ENCODE data around the gene IL36RN. TPM values are rescaled to one million over a fixed set of nuclear protein-coding genes. Genes with fewer than 3 reads are reported as not detected.

Gene IL36RN
- total and polyA plus RNA-seq, 9 donors: 0.16 to 5.0 TPM; not detected in 7

GRCh38 chr2:113060796-113061195, 1.8 kb downstream of the IL36RN start:
- H3K9me3 ChIP-seq (replicated peaks; ENCODE audit: control insufficient read depth, low read depth, low read length): no peaks in the 10 kb centered on the region
- no peak for DNase-seq
- WGBS (ENCODE audit: insufficient coverage): no CpG with 5 or more reads among the region's 1 CpG

GRCh38 chr2:113061241-113061640, 2.2 kb downstream of the IL36RN start:
- Histone ChIP-seq H3K9me3 (replicated peaks; ENCODE audit: control insufficient read depth, low read depth, low read length) (no peaks in the 10 kb centered on the region), H3K4me3 (ENCODE audit: low read length) (no peak overlapping the region), H3K27me3 (ENCODE audit: control insufficient read depth, insufficient read depth, low read length) (no peaks in the 10 kb centered on the region), H3K4me1 (ENCODE audit: control insufficient read depth, insufficient read depth, low read length) (no peaks in the 10 kb centered on the region), H3K27ac (ENCODE audit: low read length) (no peak overlapping the region), H3K36me3 (ENCODE audit: control insufficient read depth, insufficient read depth, low read length) (no peaks in the 10 kb centered on the region)
- WGBS (ENCODE audit: insufficient coverage): no CpG with 5 or more reads among the region's 2 CpGs
- no peak for DNase-seq

More at GRCh38 chr2:113060796-113061195, 1.8 kb downstream of the IL36RN start:
- H3K36me3 ChIP-seq (ENCODE audit: control insufficient read depth, insufficient read depth, low read length): no peaks in the 10 kb centered on the region
- no peak overlapping the region for H3K27ac ChIP-seq (ENCODE audit: low read length)
- H3K4me1 ChIP-seq (ENCODE audit: control insufficient read depth, insufficient read depth, low read length): no peaks in the 10 kb centered on the region
- no peak overlapping the region for H3K4me3 ChIP-seq (ENCODE audit: low read length)
- H3K27me3 ChIP-seq (ENCODE audit: control insufficient read depth, insufficient read depth, low read length): no peaks in the 10 kb centered on the region

GRCh38 chr2:113061896-113062770, 3.1 kb downstream of the IL36RN start:
- WGBS (ENCODE audit: insufficient coverage): 81% methylated on average over 7 of the region's 18 CpGs
- DNase-seq: no peak
- Histone ChIP-seq H3K36me3 (ENCODE audit: control insufficient read depth, insufficient read depth, low read length) (no peaks in the 10 kb centered on the region), H3K27me3 (ENCODE audit: control insufficient read depth, insufficient read depth, low read length) (no peaks in the 10 kb centered on the region), H3K4me3 (ENCODE audit: low read length) (no peak overlapping the region), H3K9me3 (replicated peaks; ENCODE audit: control insufficient read depth, low read depth, low read length) (no peaks in the 10 kb centered on the region), H3K27ac (ENCODE audit: low read length) (no peak overlapping the region), H3K4me1 (ENCODE audit: control insufficient read depth, insufficient read depth, low read length) (no peaks in the 10 kb centered on the region)

- Histone ChIP-seq H3K4me1 (ENCODE audit: control insufficient read depth, insufficient read depth, low read length) (no peaks in the 10 kb centered on the region), H3K4me3 (ENCODE audit: low read length) (no peak overlapping the region), H3K27me3 (ENCODE audit: control insufficient read depth, insufficient read depth, low read length) (no peaks in the 10 kb centered on the region), H3K36me3 (ENCODE audit: control insufficient read depth, insufficient read depth, low read length) (no peaks in the 10 kb centered on the region), H3K9me3 (replicated peaks; ENCODE audit: control insufficient read depth, low read depth, low read length) (no peaks in the 10 kb centered on the region), H3K27ac (ENCODE audit: low read length) (no peak overlapping the region)
- no peak for DNase-seq
- WGBS (ENCODE audit: insufficient coverage): no CpG with 5 or more reads among the region's 5 CpGs
These were observed 5.3 kb downstream of the IL36RN start for GRCh38 chr2:113064281-113064680.

GRCh38 chr2:113064898-113065297, 5.9 kb downstream of the IL36RN start:
- 100% methylated on average over 1 of the region's 1 CpG for WGBS (ENCODE audit: insufficient coverage)
- H3K36me3 ChIP-seq (ENCODE audit: control insufficient read depth, insufficient read depth, low read length): no peaks in the 10 kb centered on the region
- DNase-seq: no peak
- no peak overlapping the region for H3K27ac ChIP-seq (ENCODE audit: low read length)
- H3K4me1 ChIP-seq (ENCODE audit: control insufficient read depth, insufficient read depth, low read length): no peaks in the 10 kb centered on the region
- H3K4me3 ChIP-seq (ENCODE audit: low read length): no peak overlapping the region
- no peaks in the 10 kb centered on the region for H3K9me3 ChIP-seq (replicated peaks; ENCODE audit: control insufficient read depth, low read depth, low read length)
- H3K27me3 ChIP-seq (ENCODE audit: control insufficient read depth, insufficient read depth, low read length): no peaks in the 10 kb centered on the region

- no peak within 1 kb of the TSS for H3K27ac ChIP-seq (ENCODE audit: low read length)
- no peaks in the 10 kb centered on the region for H3K27me3 ChIP-seq (ENCODE audit: control insufficient read depth, insufficient read depth, low read length)
- H3K36me3 ChIP-seq (ENCODE audit: control insufficient read depth, insufficient read depth, low read length): no peaks in the 10 kb centered on the region
- DNase-seq: no peak
- whole genome bisulfite sequencing (ENCODE audit: insufficient coverage): 68% methylated on average over 3 of the region's 3 CpGs
- H3K9me3 ChIP-seq (replicated peaks; ENCODE audit: control insufficient read depth, low read depth, low read length): no peaks in the 10 kb centered on the region
- H3K4me3 ChIP-seq (ENCODE audit: low read length): no peak within 1 kb of the TSS
- no peaks in the 10 kb centered on the region for H3K4me1 ChIP-seq (ENCODE audit: control insufficient read depth, insufficient read depth, low read length)
These were observed 8.7 kb downstream of the IL36RN start, which contains the start of gene IL1F10 for GRCh38 chr2:113067681-113068080. Gene IL1F10 (plus strand): TSS chr2:113067970. CDS start chr2:113072739, 4,769 bp downstream.

- Histone ChIP-seq H3K4me3 (ENCODE audit: low read length) (no peak overlapping the region), H3K9me3 (replicated peaks; ENCODE audit: control insufficient read depth, low read depth, low read length) (no peaks in the 10 kb centered on the region), H3K27ac (ENCODE audit: low read length) (no peak overlapping the region), H3K36me3 (ENCODE audit: control insufficient read depth, insufficient read depth, low read length) (no peaks in the 10 kb centered on the region), H3K27me3 (ENCODE audit: control insufficient read depth, insufficient read depth, low read length) (no peaks in the 10 kb centered on the region), H3K4me1 (ENCODE audit: control insufficient read depth, insufficient read depth, low read length) (no peaks in the 10 kb centered on the region)
- no peak for DNase-seq
- WGBS (ENCODE audit: insufficient coverage): no CpG with 5 or more reads among the region's 2 CpGs
These were observed 9.3 kb downstream of the IL36RN start for GRCh38 chr2:113068249-113068648.

- H3K4me3 ChIP-seq (ENCODE audit: low read length): no peak overlapping the region
- no peaks in the 10 kb centered on the region for H3K9me3 ChIP-seq (replicated peaks; ENCODE audit: control insufficient read depth, low read depth, low read length)
- no peak for DNase-seq
- no peaks in the 10 kb centered on the region for H3K36me3 ChIP-seq (ENCODE audit: control insufficient read depth, insufficient read depth, low read length)
- no peak overlapping the region for H3K27ac ChIP-seq (ENCODE audit: low read length)
- WGBS (ENCODE audit: insufficient coverage): no CpG with 5 or more reads among the region's 5 CpGs
- H3K4me1 ChIP-seq (ENCODE audit: control insufficient read depth, insufficient read depth, low read length): peaks cover 1% of the 10 kb centered on the region
- H3K27me3 ChIP-seq (ENCODE audit: control insufficient read depth, insufficient read depth, low read length): no peaks in the 10 kb centered on the region
These were observed 9.9 kb downstream of the IL36RN start for GRCh38 chr2:113068706-113069485.

GRCh38 chr2:113069676-113070605, 10.9 kb downstream of the IL36RN start:
- 100% methylated on average over 1 of the region's 4 CpGs for WGBS (ENCODE audit: insufficient coverage)
- Histone ChIP-seq H3K36me3 (ENCODE audit: control insufficient read depth, insufficient read depth, low read length) (no peaks in the 10 kb centered on the region), H3K4me1 (ENCODE audit: control insufficient read depth, insufficient read depth, low read length) (peaks cover 9% of the 10 kb centered on the region), H3K27me3 (ENCODE audit: control insufficient read depth, insufficient read depth, low read length) (no peaks in the 10 kb centered on the region), H3K27ac (ENCODE audit: low read length) (no peak overlapping the region), H3K9me3 (replicated peaks; ENCODE audit: control insufficient read depth, low read depth, low read length) (no peaks in the 10 kb centered on the region), H3K4me3 (ENCODE audit: low read length) (no peak overlapping the region)
- no peak for DNase-seq
